Measurements from ENCODE around the gene ELL2. TPM values are rescaled to one million over a fixed set of nuclear protein-coding genes. Genes with fewer than 3 reads are reported as not detected.
"Not testable (repeated sequence)": the region's sequence is repeated elsewhere in the genome, so short reads cannot be mapped to it uniquely, and the experiment has no call there.

ELL2 gene
- total RNA-seq, 1 experiment from 2014 or later = 0.48 TPM

- no peak overlapping the region for H3K9ac ChIP-seq (ENCODE audit: low read length)
- no peaks in the 10 kb centered on the region for H4K20me1 ChIP-seq (ENCODE audit: insufficient read depth, low read depth, low read length)
- H3K4me3 ChIP-seq (ENCODE audit: low read length) = no peak overlapping the region
- no peaks in the 10 kb centered on the region for H3K9me2 ChIP-seq (replicated peaks; ENCODE audit: insufficient read depth, low read length)
- H3K27me3 ChIP-seq (ENCODE audit: low read length) = no peaks in the 10 kb centered on the region
- H2AFZ ChIP-seq (ENCODE audit: low read length) = no peak overlapping the region
- no peak overlapping the region for H3K27ac ChIP-seq (ENCODE audit: low read length)
- H3K36me3 ChIP-seq (ENCODE audit: insufficient read depth, low read length) = no peaks in the 10 kb centered on the region
- H3K4me1 ChIP-seq (ENCODE audit: low read length) = no peaks in the 10 kb centered on the region
- no peak for DNase-seq
- H3K79me2 ChIP-seq (ENCODE audit: low read length) = no peaks in the 10 kb centered on the region
- no peak overlapping the region for H3K4me2 ChIP-seq (ENCODE audit: low read depth, low read length, poor library complexity, severe bottlenecking)
- no peaks in the 10 kb centered on the region for H3K9me3 ChIP-seq (ENCODE audit: low read length)
Measured at GRCh38 chr5:95927927-95928723, 33.5 kb downstream of the ELL2 start.

GRCh38 chr5:95927300-95927699, 34.4 kb downstream of the ELL2 start:
- not testable (repeated sequence) for H3K36me3 ChIP-seq (ENCODE audit: insufficient read depth, low read length); H3K9me2 ChIP-seq (replicated peaks; ENCODE audit: insufficient read depth, low read length); H4K20me1 ChIP-seq (ENCODE audit: insufficient read depth, low read depth, low read length); H2AFZ ChIP-seq (ENCODE audit: low read length); H3K27me3 ChIP-seq (ENCODE audit: low read length); H3K4me1 ChIP-seq (ENCODE audit: low read length); H3K27ac ChIP-seq (ENCODE audit: low read length); H3K9me3 ChIP-seq (ENCODE audit: low read length); H3K79me2 ChIP-seq (ENCODE audit: low read length); H3K4me3 ChIP-seq (ENCODE audit: low read length); DNase-seq; H3K9ac ChIP-seq (ENCODE audit: low read length); H3K4me2 ChIP-seq (ENCODE audit: low read depth, low read length, poor library complexity, severe bottlenecking)

GRCh38 chr5:95925939-95926338, 35.7 kb downstream of the ELL2 start:
- Histone ChIP-seq H3K4me1 (ENCODE audit: low read length) (no peaks in the 10 kb centered on the region), H3K4me2 (ENCODE audit: low read depth, low read length, poor library complexity, severe bottlenecking) (no peak overlapping the region), H2AFZ (ENCODE audit: low read length) (no peak overlapping the region), H4K20me1 (ENCODE audit: insufficient read depth, low read depth, low read length) (no peaks in the 10 kb centered on the region), H3K9ac (ENCODE audit: low read length) (no peak overlapping the region), H3K9me3 (ENCODE audit: low read length) (no peaks in the 10 kb centered on the region), H3K9me2 (replicated peaks; ENCODE audit: insufficient read depth, low read length) (no peaks in the 10 kb centered on the region), H3K36me3 (ENCODE audit: insufficient read depth, low read length) (no peaks in the 10 kb centered on the region), H3K4me3 (ENCODE audit: low read length) (no peak overlapping the region), H3K27me3 (ENCODE audit: low read length) (no peaks in the 10 kb centered on the region), H3K27ac (ENCODE audit: low read length) (no peak overlapping the region), H3K79me2 (ENCODE audit: low read length) (no peaks in the 10 kb centered on the region)
- DNase-seq = no peak

GRCh38 chr5:95925378-95925744, 36.3 kb downstream of the ELL2 start:
- Histone ChIP-seq H3K4me1 (ENCODE audit: low read length) (no peaks in the 10 kb centered on the region), H3K9me2 (replicated peaks; ENCODE audit: insufficient read depth, low read length) (no peaks in the 10 kb centered on the region), H3K4me3 (ENCODE audit: low read length) (no peak overlapping the region), H3K36me3 (ENCODE audit: insufficient read depth, low read length) (no peaks in the 10 kb centered on the region), H3K9ac (ENCODE audit: low read length) (no peak overlapping the region), H3K79me2 (ENCODE audit: low read length) (no peaks in the 10 kb centered on the region), H3K27me3 (ENCODE audit: low read length) (no peaks in the 10 kb centered on the region), H3K4me2 (ENCODE audit: low read depth, low read length, poor library complexity, severe bottlenecking) (no peak overlapping the region), H3K9me3 (ENCODE audit: low read length) (no peaks in the 10 kb centered on the region), H3K27ac (ENCODE audit: low read length) (no peak overlapping the region), H2AFZ (ENCODE audit: low read length) (no peak overlapping the region), H4K20me1 (ENCODE audit: insufficient read depth, low read depth, low read length) (no peaks in the 10 kb centered on the region)
- no peak for DNase-seq

- H2AFZ ChIP-seq (ENCODE audit: low read length) = no peak overlapping the region
- H3K9ac ChIP-seq (ENCODE audit: low read length) = no peak overlapping the region
- H3K27me3 ChIP-seq (ENCODE audit: low read length) = no peaks in the 10 kb centered on the region
- H3K4me3 ChIP-seq (ENCODE audit: low read length) = no peak overlapping the region
- no peak for DNase-seq
- H3K9me3 ChIP-seq (ENCODE audit: low read length) = no peaks in the 10 kb centered on the region
- no peaks in the 10 kb centered on the region for H4K20me1 ChIP-seq (ENCODE audit: insufficient read depth, low read depth, low read length)
- no peak overlapping the region for H3K27ac ChIP-seq (ENCODE audit: low read length)
- no peaks in the 10 kb centered on the region for H3K4me1 ChIP-seq (ENCODE audit: low read length)
- H3K79me2 ChIP-seq (ENCODE audit: low read length) = no peaks in the 10 kb centered on the region
- H3K4me2 ChIP-seq (ENCODE audit: low read depth, low read length, poor library complexity, severe bottlenecking) = no peak overlapping the region
- no peaks in the 10 kb centered on the region for H3K9me2 ChIP-seq (replicated peaks; ENCODE audit: insufficient read depth, low read length)
- H3K36me3 ChIP-seq (ENCODE audit: insufficient read depth, low read length) = no peaks in the 10 kb centered on the region
Measured at GRCh38 chr5:95924720-95925377, 36.8 kb downstream of the ELL2 start.

GRCh38 chr5:95923918-95924544, 37.6 kb downstream of the ELL2 start:
- H4K20me1 ChIP-seq (ENCODE audit: insufficient read depth, low read depth, low read length) = no peaks in the 10 kb centered on the region
- no peak overlapping the region for H3K4me2 ChIP-seq (ENCODE audit: low read depth, low read length, poor library complexity, severe bottlenecking)
- no peak overlapping the region for H3K9ac ChIP-seq (ENCODE audit: low read length)
- no peaks in the 10 kb centered on the region for H3K36me3 ChIP-seq (ENCODE audit: insufficient read depth, low read length)
- no peaks in the 10 kb centered on the region for H3K9me2 ChIP-seq (replicated peaks; ENCODE audit: insufficient read depth, low read length)
- no peak overlapping the region for H3K27ac ChIP-seq (ENCODE audit: low read length)
- no peak for DNase-seq
- H3K4me1 ChIP-seq (ENCODE audit: low read length) = no peaks in the 10 kb centered on the region
- no peaks in the 10 kb centered on the region for H3K27me3 ChIP-seq (ENCODE audit: low read length)
- no peaks in the 10 kb centered on the region for H3K79me2 ChIP-seq (ENCODE audit: low read length)
- no peak overlapping the region for H3K4me3 ChIP-seq (ENCODE audit: low read length)
- no peak overlapping the region for H2AFZ ChIP-seq (ENCODE audit: low read length)
- H3K9me3 ChIP-seq (ENCODE audit: low read length) = no peaks in the 10 kb centered on the region

GRCh38 chr5:95922798-95923197, 38.9 kb downstream of the ELL2 start:
- no peak overlapping the region for H3K4me3 ChIP-seq (ENCODE audit: low read length)
- no peak overlapping the region for H3K4me2 ChIP-seq (ENCODE audit: low read depth, low read length, poor library complexity, severe bottlenecking)
- no peaks in the 10 kb centered on the region for H3K79me2 ChIP-seq (ENCODE audit: low read length)
- no peak for DNase-seq
- no peak overlapping the region for H2AFZ ChIP-seq (ENCODE audit: low read length)
- no peak overlapping the region for H3K27ac ChIP-seq (ENCODE audit: low read length)
- no peaks in the 10 kb centered on the region for H4K20me1 ChIP-seq (ENCODE audit: insufficient read depth, low read depth, low read length)
- H3K9me3 ChIP-seq (ENCODE audit: low read length) = no peaks in the 10 kb centered on the region
- no peaks in the 10 kb centered on the region for H3K27me3 ChIP-seq (ENCODE audit: low read length)
- no peaks in the 10 kb centered on the region for H3K9me2 ChIP-seq (replicated peaks; ENCODE audit: insufficient read depth, low read length)
- no peaks in the 10 kb centered on the region for H3K36me3 ChIP-seq (ENCODE audit: insufficient read depth, low read length)
- no peaks in the 10 kb centered on the region for H3K4me1 ChIP-seq (ENCODE audit: low read length)
- no peak overlapping the region for H3K9ac ChIP-seq (ENCODE audit: low read length)

GRCh38 chr5:95921501-95921900, 40.1 kb downstream of the ELL2 start:
- Histone ChIP-seq H3K27ac (ENCODE audit: low read length) (no peak overlapping the region), H2AFZ (ENCODE audit: low read length) (no peak overlapping the region), H3K4me1 (ENCODE audit: low read length) (no peaks in the 10 kb centered on the region), H3K4me2 (ENCODE audit: low read depth, low read length, poor library complexity, severe bottlenecking) (no peak overlapping the region), H4K20me1 (ENCODE audit: insufficient read depth, low read depth, low read length) (no peaks in the 10 kb centered on the region), H3K9me3 (ENCODE audit: low read length) (no peaks in the 10 kb centered on the region), H3K4me3 (ENCODE audit: low read length) (no peak overlapping the region), H3K79me2 (ENCODE audit: low read length) (no peaks in the 10 kb centered on the region), H3K9me2 (replicated peaks; ENCODE audit: insufficient read depth, low read length) (no peaks in the 10 kb centered on the region), H3K36me3 (ENCODE audit: insufficient read depth, low read length) (no peaks in the 10 kb centered on the region), H3K27me3 (ENCODE audit: low read length) (no peaks in the 10 kb centered on the region), H3K9ac (ENCODE audit: low read length) (no peak overlapping the region)
- no peak for DNase-seq
